ENCODE measurements around the gene TCFL5.
"Not testable (repeated sequence)": the region's sequence is repeated elsewhere in the genome, so short reads cannot be mapped to it uniquely, and the experiment has no call there.

Gene TCFL5

GRCh38 chr20:62876501-62876901, 14.9 kb upstream of the TCFL5 start:
- H3K4me2 ChIP-seq (ENCODE audit: low read length, poor library complexity, severe bottlenecking), result no peak overlapping the region
- H3K4me1 ChIP-seq (ENCODE audit: control insufficient read depth, insufficient read depth, low read depth, low read length), result peaks cover 17% of the 10 kb centered on the region
- no peak overlapping the region for H2AFZ ChIP-seq (ENCODE audit: low read depth, low read length)
- no peak overlapping the region for H2BK15ac ChIP-seq (ENCODE audit: low read depth, poor library complexity, severe bottlenecking)
- no peaks in the 10 kb centered on the region for H3K9me3 ChIP-seq (ENCODE audit: control insufficient read depth, low read length)
- no peak overlapping the region for H3K4me3 ChIP-seq (ENCODE audit: insufficient read depth in 1 of 2, low read depth in 1 of 2, low read length in 2 of 2)
- peak overlapping the region; percentile 59 for H4K8ac ChIP-seq (ENCODE audit: low read length)
- no peak overlapping the region for H3K18ac ChIP-seq (ENCODE audit: low read depth in 1 of 2, low read length in 2 of 2)
- no peak overlapping the region for H2BK120ac ChIP-seq (ENCODE audit: low read depth, low read length)
- H3K23ac ChIP-seq (ENCODE audit: low read length in 2 of 2), result no peak overlapping the region
- H3K79me1 ChIP-seq (replicated peaks; ENCODE audit: low read length, poor library complexity, severe bottlenecking), result peaks cover 22% of the 10 kb centered on the region
- H3K9ac ChIP-seq (ENCODE audit: low read length), result no peak overlapping the region
- no peak overlapping the region for H2BK12ac ChIP-seq (ENCODE audit: low read length in 2 of 2)
- no peak overlapping the region for H3K27ac ChIP-seq (ENCODE audit: low read length, poor library complexity, severe bottlenecking)
- H4K91ac ChIP-seq (ENCODE audit: low read length), result peak overlapping the region; percentile 57
- no peak overlapping the region for H2BK5ac ChIP-seq (ENCODE audit: low read depth, low read length, poor library complexity, severe bottlenecking)
- no peak overlapping the region for H2AK5ac ChIP-seq (ENCODE audit: low read length, severe bottlenecking)
- no peak overlapping the region for H3K4ac ChIP-seq (ENCODE audit: low read depth in 1 of 2, low read length in 2 of 2)
- 95% methylated on average over 13 of the region's 13 CpGs for WGBS
- no peaks in the 10 kb centered on the region for H3K27me3 ChIP-seq (ENCODE audit: control insufficient read depth in 1 of 2, insufficient read depth in 1 of 2, low read length in 2 of 2)
- H3K14ac ChIP-seq (ENCODE audit: low read length in 2 of 2), result no peak overlapping the region
- H3K36me3 ChIP-seq (ENCODE audit: control insufficient read depth in 1 of 2, insufficient read depth in 2 of 2, low read depth in 1 of 2, low read length in 2 of 2), result peaks cover 17 to 35% of the 10 kb centered on the region in 2 experiments
- no peak for DNase-seq

- WGBS, result 66% methylated on average over 32 of the region's 34 CpGs
- peak overlapping the region; percentile 72 for H4K8ac ChIP-seq (ENCODE audit: low read length)
Observed at GRCh38 chr20:62875419-62876361, 14.1 kb upstream of the TCFL5 start.

GRCh38 chr20:62874964-62875344, 13.3 kb upstream of the TCFL5 start:
- no peak for DNase-seq

More at GRCh38 chr20:62875419-62876361, 14.1 kb upstream of the TCFL5 start:
- no peak overlapping the region for H2AFZ ChIP-seq (ENCODE audit: low read depth, low read length)
- no peaks in the 10 kb centered on the region for H3K27me3 ChIP-seq (ENCODE audit: control insufficient read depth in 1 of 2, insufficient read depth in 1 of 2, low read length in 2 of 2)
- H3K23ac ChIP-seq (ENCODE audit: low read length in 2 of 2), result peak overlapping the region in 1 of 2 experiments; percentile 23
- peak overlapping the region in 1 of 2 experiments; percentile 43 for H2BK12ac ChIP-seq (ENCODE audit: low read length in 2 of 2)
- peak overlapping the region in 1 of 2 experiments; percentile 29 for H3K4ac ChIP-seq (ENCODE audit: low read depth in 1 of 2, low read length in 2 of 2)
- H2BK120ac ChIP-seq (ENCODE audit: low read depth, low read length), result no peak overlapping the region
- H2AK5ac ChIP-seq (ENCODE audit: low read length, severe bottlenecking), result no peak overlapping the region
- peak overlapping the region; percentile 57 for H4K91ac ChIP-seq (ENCODE audit: low read length)
- H3K9me3 ChIP-seq (ENCODE audit: control insufficient read depth, low read length), result no peaks in the 10 kb centered on the region
- H3K79me1 ChIP-seq (replicated peaks; ENCODE audit: low read length, poor library complexity, severe bottlenecking), result peaks cover 15% of the 10 kb centered on the region
- H2BK15ac ChIP-seq (ENCODE audit: low read depth, poor library complexity, severe bottlenecking), result no peak overlapping the region
- H3K36me3 ChIP-seq (ENCODE audit: control insufficient read depth in 1 of 2, insufficient read depth in 2 of 2, low read depth in 1 of 2, low read length in 2 of 2), result peaks cover 13 to 27% of the 10 kb centered on the region in 2 experiments
- H3K14ac ChIP-seq (ENCODE audit: low read length in 2 of 2), result no peak overlapping the region
- H3K9ac ChIP-seq (ENCODE audit: low read length), result peak overlapping the region; percentile 77
- H3K4me3 ChIP-seq (ENCODE audit: insufficient read depth in 1 of 2, low read depth in 1 of 2, low read length in 2 of 2), result peak overlapping the region in 1 of 2 experiments; percentile 62
- no peak overlapping the region for H3K4me2 ChIP-seq (ENCODE audit: low read length, poor library complexity, severe bottlenecking)
- no peak overlapping the region for H2BK5ac ChIP-seq (ENCODE audit: low read depth, low read length, poor library complexity, severe bottlenecking)
- H3K27ac ChIP-seq (ENCODE audit: low read length, poor library complexity, severe bottlenecking), result no peak overlapping the region
- H3K18ac ChIP-seq (ENCODE audit: low read depth in 1 of 2, low read length in 2 of 2), result peak overlapping the region; percentile 8 to 50
- peaks cover 17% of the 10 kb centered on the region for H3K4me1 ChIP-seq (ENCODE audit: control insufficient read depth, insufficient read depth, low read depth, low read length)
- peak; percentile 89 for DNase-seq

GRCh38 chr20:62873681-62874031, 12.0 kb upstream of the TCFL5 start:
- H2AK5ac ChIP-seq (ENCODE audit: low read length, severe bottlenecking); H3K23ac ChIP-seq (ENCODE audit: low read length in 2 of 2); H3K79me1 ChIP-seq (replicated peaks; ENCODE audit: low read length, poor library complexity, severe bottlenecking); H3K18ac ChIP-seq (ENCODE audit: low read depth in 1 of 2, low read length in 2 of 2); H3K14ac ChIP-seq (ENCODE audit: low read length in 2 of 2); H3K9ac ChIP-seq (ENCODE audit: low read length); H2BK120ac ChIP-seq (ENCODE audit: low read depth, low read length); H3K27me3 ChIP-seq (ENCODE audit: control insufficient read depth in 1 of 2, insufficient read depth in 1 of 2, low read length in 2 of 2); H2AFZ ChIP-seq (ENCODE audit: low read depth, low read length); H3K9me3 ChIP-seq (ENCODE audit: control insufficient read depth, low read length); H4K91ac ChIP-seq (ENCODE audit: low read length); H3K4me2 ChIP-seq (ENCODE audit: low read length, poor library complexity, severe bottlenecking); H3K36me3 ChIP-seq (ENCODE audit: control insufficient read depth in 1 of 2, insufficient read depth in 2 of 2, low read depth in 1 of 2, low read length in 2 of 2); H2BK15ac ChIP-seq (ENCODE audit: low read depth, poor library complexity, severe bottlenecking); H3K4me3 ChIP-seq (ENCODE audit: insufficient read depth in 1 of 2, low read depth in 1 of 2, low read length in 2 of 2); H2BK5ac ChIP-seq (ENCODE audit: low read depth, low read length, poor library complexity, severe bottlenecking); H2BK12ac ChIP-seq (ENCODE audit: low read length in 2 of 2); H4K8ac ChIP-seq (ENCODE audit: low read length); H3K4ac ChIP-seq (ENCODE audit: low read depth in 1 of 2, low read length in 2 of 2); H3K27ac ChIP-seq (ENCODE audit: low read length, poor library complexity, severe bottlenecking): not testable (repeated sequence)
- 0% methylated on average over 5 of the region's 15 CpGs for WGBS
- peaks cover 16% of the 10 kb centered on the region for H3K4me1 ChIP-seq (ENCODE audit: control insufficient read depth, insufficient read depth, low read depth, low read length)
- DNase-seq, result peak; percentile 91

More at GRCh38 chr20:62874964-62875344, 13.3 kb upstream of the TCFL5 start:
- H2BK12ac ChIP-seq (ENCODE audit: low read length in 2 of 2), result no peak overlapping the region
- H3K14ac ChIP-seq (ENCODE audit: low read length in 2 of 2), result no peak overlapping the region
- 88% methylated on average over 2 of the region's 14 CpGs for WGBS
- no peak overlapping the region for H3K4me3 ChIP-seq (ENCODE audit: insufficient read depth in 1 of 2, low read depth in 1 of 2, low read length in 2 of 2)
- H3K23ac ChIP-seq (ENCODE audit: low read length in 2 of 2), result no peak overlapping the region
- H2AK5ac ChIP-seq (ENCODE audit: low read length, severe bottlenecking), result no peak overlapping the region
- no peak overlapping the region for H3K9ac ChIP-seq (ENCODE audit: low read length)
- no peak overlapping the region for H2BK120ac ChIP-seq (ENCODE audit: low read depth, low read length)
- H3K27me3 ChIP-seq (ENCODE audit: control insufficient read depth in 1 of 2, insufficient read depth in 1 of 2, low read length in 2 of 2), result no peaks in the 10 kb centered on the region
- no peak overlapping the region for H3K18ac ChIP-seq (ENCODE audit: low read depth in 1 of 2, low read length in 2 of 2)
- H4K91ac ChIP-seq (ENCODE audit: low read length), result no peak overlapping the region
- H2BK5ac ChIP-seq (ENCODE audit: low read depth, low read length, poor library complexity, severe bottlenecking), result no peak overlapping the region
- H3K4ac ChIP-seq (ENCODE audit: low read depth in 1 of 2, low read length in 2 of 2), result no peak overlapping the region
- H2AFZ ChIP-seq (ENCODE audit: low read depth, low read length), result no peak overlapping the region
- no peak overlapping the region for H3K27ac ChIP-seq (ENCODE audit: low read length, poor library complexity, severe bottlenecking)
- H3K4me1 ChIP-seq (ENCODE audit: control insufficient read depth, insufficient read depth, low read depth, low read length), result peaks cover 17% of the 10 kb centered on the region
- peaks cover 8% of the 10 kb centered on the region for H3K79me1 ChIP-seq (replicated peaks; ENCODE audit: low read length, poor library complexity, severe bottlenecking)
- H2BK15ac ChIP-seq (ENCODE audit: low read depth, poor library complexity, severe bottlenecking), result no peak overlapping the region
- no peak overlapping the region for H4K8ac ChIP-seq (ENCODE audit: low read length)
- H3K9me3 ChIP-seq (ENCODE audit: control insufficient read depth, low read length), result no peaks in the 10 kb centered on the region
- H3K4me2 ChIP-seq (ENCODE audit: low read length, poor library complexity, severe bottlenecking), result no peak overlapping the region
- peaks cover 7 to 19% of the 10 kb centered on the region in 2 experiments for H3K36me3 ChIP-seq (ENCODE audit: control insufficient read depth in 1 of 2, insufficient read depth in 2 of 2, low read depth in 1 of 2, low read length in 2 of 2)

Data from mesenchymal stem cell (in vitro differentiated cells and primary cell).